ENCODE results near the gene AHSA1. TPM values are rescaled to one million over a fixed set of nuclear protein-coding genes. Genes with fewer than 3 reads are reported as not detected.
"Not testable (repeated sequence)": the region's sequence is repeated elsewhere in the genome, so short reads cannot be mapped to it uniquely, and the experiment has no call there.

Gene AHSA1
- 100 to 1,000 TPM in 1 of 2 donors, 10 to 100 TPM in 1; 77.7 to 128 TPM for total RNA-seq

- peak; percentile 97 for ATAC-seq (ENCODE audit: insufficient number of reproducible peaks, low FRiP score, low read depth)
- no peaks in the 10 kb centered on the region for H3K27me3 ChIP-seq (replicated peaks; ENCODE audit: insufficient read depth)
- peak within 1 kb of the TSS; percentile 82 for H3K4me3 ChIP-seq
- H3K4me1 ChIP-seq (ENCODE audit: control insufficient read depth in 1 of 2, low read depth in 2 of 2), result peaks cover 7 to 30% of the 10 kb centered on the region in 2 donors
- no peaks in the 10 kb centered on the region for H3K9me3 ChIP-seq
- TF ChIP-seq CTCF (IDR thresholded peaks at IDR 0.05), result no peak
- DNase-seq (ENCODE audit: low spot score), result peak; percentile 93
- peak within 1 kb of the TSS; percentile 88 to 95 for H3K27ac ChIP-seq
- peaks cover 22% of the 10 kb centered on the region for H3K36me3 ChIP-seq
These were observed at the start of gene AHSA1, which contains the start of gene VIPAS39 for GRCh38 chr14:77457522-77458248. Gene AHSA1, plus strand, starts transcription at chr14:77458093. Its CDS starts 97 bp downstream, at chr14:77458190. Gene VIPAS39, minus strand, starts transcription at chr14:77457601. Its CDS starts 3,499 bp downstream, at chr14:77454102.

GRCh38 chr14:77409131-77409533 is 48.8 kb upstream of the AHSA1 start:
- H3K4me1 ChIP-seq (ENCODE audit: control insufficient read depth in 1 of 2, low read depth in 2 of 2), result no peaks in the 10 kb centered on the region
- no peaks in the 10 kb centered on the region for H3K36me3 ChIP-seq
- TF ChIP-seq CTCF (IDR thresholded peaks at IDR 0.05), result no peak
- no peaks in the 10 kb centered on the region for H3K9me3 ChIP-seq
- no peaks in the 10 kb centered on the region for H3K27me3 ChIP-seq (replicated peaks; ENCODE audit: insufficient read depth)
- no peak for DNase-seq (ENCODE audit: low spot score)
- no peak overlapping the region for H3K4me3 ChIP-seq
- ATAC-seq (ENCODE audit: insufficient number of reproducible peaks, low FRiP score, low read depth), result no peak
- H3K27ac ChIP-seq, result no peak overlapping the region

GRCh38 chr14:77415403-77416030 is 42.4 kb upstream of the AHSA1 start:
- not testable (repeated sequence) for H3K4me3 ChIP-seq; H3K27ac ChIP-seq; H3K27me3 ChIP-seq (replicated peaks; ENCODE audit: insufficient read depth); H3K4me1 ChIP-seq (ENCODE audit: control insufficient read depth in 1 of 2, low read depth in 2 of 2); H3K36me3 ChIP-seq; ATAC-seq (ENCODE audit: insufficient number of reproducible peaks, low FRiP score, low read depth); DNase-seq (ENCODE audit: low spot score)
- H3K9me3 ChIP-seq, result peaks cover 14% of the 10 kb centered on the region

GRCh38 chr14:77416098-77416497 is 41.8 kb upstream of the AHSA1 start:
- ATAC-seq (ENCODE audit: insufficient number of reproducible peaks, low FRiP score, low read depth); H3K36me3 ChIP-seq; H3K27ac ChIP-seq: not testable (repeated sequence)

GRCh38 chr14:77416836-77417235 is 41.1 kb upstream of the AHSA1 start:
- no peaks in the 10 kb centered on the region for H3K4me1 ChIP-seq (ENCODE audit: control insufficient read depth in 1 of 2, low read depth in 2 of 2)
- no peak overlapping the region for H3K27ac ChIP-seq
- no peak for DNase-seq (ENCODE audit: low spot score)
- H3K27me3 ChIP-seq (replicated peaks; ENCODE audit: insufficient read depth), result no peaks in the 10 kb centered on the region
- peaks cover 14% of the 10 kb centered on the region for H3K9me3 ChIP-seq
- H3K36me3 ChIP-seq, result peaks cover 3% of the 10 kb centered on the region
- no peak overlapping the region for H3K4me3 ChIP-seq
- no peak for TF ChIP-seq CTCF (IDR thresholded peaks at IDR 0.05)
- ATAC-seq (ENCODE audit: insufficient number of reproducible peaks, low FRiP score, low read depth), result no peak

More at GRCh38 chr14:77416098-77416497, 41.8 kb upstream of the AHSA1 start:
- H3K4me1 ChIP-seq (ENCODE audit: control insufficient read depth in 1 of 2, low read depth in 2 of 2); DNase-seq (ENCODE audit: low spot score); H3K27me3 ChIP-seq (replicated peaks; ENCODE audit: insufficient read depth); H3K4me3 ChIP-seq: not testable (repeated sequence)
- H3K9me3 ChIP-seq, result peaks cover 14% of the 10 kb centered on the region

GRCh38 chr14:77421201-77421600 is 36.7 kb upstream of the AHSA1 start:
- Histone ChIP-seq H3K27me3 (replicated peaks; ENCODE audit: insufficient read depth) (no peaks in the 10 kb centered on the region), H3K4me3 (no peak overlapping the region), H3K9me3 (peaks cover 14% of the 10 kb centered on the region), H3K36me3 (peaks cover 18% of the 10 kb centered on the region), H3K4me1 (ENCODE audit: control insufficient read depth in 1 of 2, low read depth in 2 of 2) (no peaks in the 10 kb centered on the region), H3K27ac (no peak overlapping the region)
- TF ChIP-seq CTCF (IDR thresholded peaks at IDR 0.05), result no peak
- DNase-seq (ENCODE audit: low spot score) (no peak), ATAC-seq (ENCODE audit: insufficient number of reproducible peaks, low FRiP score, low read depth) (no peak)
